ENCODE results near the gene PTMS.

GRCh38 chr12:6771091-6771495 lies 4.9 kb downstream of the PTMS start:
- TF ChIP-seq, protein P1, sequence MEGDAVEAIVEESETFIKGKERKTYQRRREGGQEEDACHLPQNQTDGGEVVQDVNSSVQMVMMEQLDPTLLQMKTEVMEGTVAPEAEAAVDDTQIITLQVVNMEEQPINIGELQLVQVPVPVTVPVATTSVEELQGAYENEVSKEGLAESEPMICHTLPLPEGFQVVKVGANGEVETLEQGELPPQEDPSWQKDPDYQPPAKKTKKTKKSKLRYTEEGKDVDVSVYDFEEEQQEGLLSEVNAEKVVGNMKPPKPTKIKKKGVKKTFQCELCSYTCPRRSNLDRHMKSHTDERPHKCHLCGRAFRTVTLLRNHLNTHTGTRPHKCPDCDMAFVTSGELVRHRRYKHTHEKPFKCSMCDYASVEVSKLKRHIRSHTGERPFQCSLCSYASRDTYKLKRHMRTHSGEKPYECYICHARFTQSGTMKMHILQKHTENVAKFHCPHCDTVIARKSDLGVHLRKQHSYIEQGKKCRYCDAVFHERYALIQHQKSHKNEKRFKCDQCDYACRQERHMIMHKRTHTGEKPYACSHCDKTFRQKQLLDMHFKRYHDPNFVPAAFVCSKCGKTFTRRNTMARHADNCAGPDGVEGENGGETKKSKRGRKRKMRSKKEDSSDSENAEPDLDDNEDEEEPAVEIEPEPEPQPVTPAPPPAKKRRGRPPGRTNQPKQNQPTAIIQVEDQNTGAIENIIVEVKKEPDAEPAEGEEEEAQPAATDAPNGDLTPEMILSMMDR (IDR thresholded peaks at IDR 0.05): no peak
- TF ChIP-seq POLR2A (IDR thresholded peaks at IDR 0.05): no peak

Measured in testis (tissue), 2 donors.